ENCODE measurements around the gene CMIP.

DNA sequence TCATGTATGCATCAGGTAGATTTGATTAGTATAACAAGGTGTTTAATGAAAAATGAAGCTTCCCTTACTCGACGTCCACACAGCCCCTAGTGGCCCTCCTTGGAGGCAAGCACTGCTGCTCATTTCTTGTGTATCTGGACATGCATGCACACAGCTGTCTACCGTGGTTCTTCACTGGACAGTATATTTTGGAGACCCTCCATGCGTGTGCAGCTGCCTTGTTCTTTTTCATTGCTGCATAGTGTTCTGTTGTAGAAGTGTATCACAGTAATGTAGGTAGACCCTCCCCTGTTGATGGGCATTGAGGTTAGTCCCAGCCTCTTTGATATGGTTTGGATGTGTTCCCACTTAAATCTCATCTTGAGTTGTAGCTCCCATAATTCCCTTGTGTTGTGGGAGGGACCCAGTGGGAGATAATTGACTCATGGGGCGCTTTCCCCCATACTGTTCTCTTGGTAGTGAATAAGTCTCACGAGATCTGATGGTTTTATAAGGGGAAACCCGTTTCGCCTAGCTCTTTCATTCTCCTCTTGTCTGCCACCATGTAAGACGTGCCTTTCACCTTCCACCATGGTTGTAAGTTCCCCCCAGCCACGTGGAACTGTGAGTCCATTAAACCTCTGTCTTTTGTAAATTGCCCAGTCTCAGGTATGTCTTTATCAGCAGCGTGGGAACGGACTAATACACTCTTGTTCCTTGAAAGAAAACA, 6.3 kb downstream of the CMIP start:
- no peak for TF ChIP-seq EZH2 (IDR thresholded peaks at IDR 0.05; ENCODE audit: borderline replicate concordance, control insufficient read depth, low read depth, low read length)
- TF ChIP-seq ZNF687 (IDR thresholded peaks at IDR 0.05): no peak
- TF ChIP-seq SMAD1 (IDR thresholded peaks at IDR 0.05; ENCODE audit: low read depth, partially characterized antibody): no peak
- TF ChIP-seq, protein P1, sequence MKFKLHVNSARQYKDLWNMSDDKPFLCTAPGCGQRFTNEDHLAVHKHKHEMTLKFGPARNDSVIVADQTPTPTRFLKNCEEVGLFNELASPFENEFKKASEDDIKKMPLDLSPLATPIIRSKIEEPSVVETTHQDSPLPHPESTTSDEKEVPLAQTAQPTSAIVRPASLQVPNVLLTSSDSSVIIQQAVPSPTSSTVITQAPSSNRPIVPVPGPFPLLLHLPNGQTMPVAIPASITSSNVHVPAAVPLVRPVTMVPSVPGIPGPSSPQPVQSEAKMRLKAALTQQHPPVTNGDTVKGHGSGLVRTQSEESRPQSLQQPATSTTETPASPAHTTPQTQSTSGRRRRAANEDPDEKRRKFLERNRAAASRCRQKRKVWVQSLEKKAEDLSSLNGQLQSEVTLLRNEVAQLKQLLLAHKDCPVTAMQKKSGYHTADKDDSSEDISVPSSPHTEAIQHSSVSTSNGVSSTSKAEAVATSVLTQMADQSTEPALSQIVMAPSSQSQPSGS (IDR thresholded peaks at IDR 0.05; ENCODE audit: low read length): no peak
- no peak for TF ChIP-seq CHD4 (IDR thresholded peaks at IDR 0.05)
- no peak for TF ChIP-seq JUND (IDR thresholded peaks at IDR 0.05; ENCODE audit: low read depth, low read length)
- TF ChIP-seq ETV6 (conservative IDR thresholded peaks at IDR 0.05 in 1 of 2, IDR thresholded peaks at IDR 0.05 in 1 of 2; ENCODE audit: borderline replicate concordance in 1 of 2, low read depth in 1 of 2): no peak

Measured in GM12878 (cell line).